GM12878 (cell line): ENCODE results near the gene KRTAP6-3. TPM values are rescaled to one million over a fixed set of nuclear protein-coding genes. Genes with fewer than 3 reads are reported as not detected.

Experiments
- ATAC-seq: fragments of 200-7000 bp; cut with Tn5 transposase; 3 replicates; pipeline ENCODE4 v1.9.1; 2020; ENCODE audit warnings: mild to moderate bottlenecking, moderate library complexity
- BruUV-seq: library from RNA; stranded (reverse); fragments of 400-500 nt; replicated peaks from 2 replicates; lab custom pipeline; 2021; lab: Mats Ljungman, UMichigan
- CTCF ChIA-PET: fragments of 300-600 bp; sonication (Branson Sonifier 250); formaldehyde crosslinking; extraction: SDS; loops from one replicate; lab custom pipeline; 2021; ENCODE audit warnings: inconsistent platforms; lab: Yijun Ruan, JAX
- POLR2A ChIA-PET: fragments of 350-600 bp; formaldehyde crosslinking; extraction: SDS; loops from one replicate; lab custom pipeline; 2021; ENCODE audit warnings: inconsistent platforms; lab: Charles Lee
- RAD21 ChIA-PET: fragments of 300-600 bp; sonication (Branson Sonifier 250); formaldehyde crosslinking; loops from one replicate; lab custom pipeline; 2023; ENCODE audit warnings: antibody characterized with exemption; ENCODE audit not compliant: unreplicated experiment; lab: Charles Lee
- SMC1A ChIA-PET: fragments of 300-600 bp; sonication (Branson Sonifier 250); formaldehyde crosslinking; loops from one replicate; lab custom pipeline; 2023; ENCODE audit not compliant: unreplicated experiment, uncharacterized antibody; lab: Charles Lee
- DNase-seq: peaks from one replicate; pipeline ENCODE4 v3.0.0-alpha.2; 2011; ENCODE audit warnings: low read depth, low spot score
- FAIRE-seq: peaks from 3 replicates; lab custom pipeline; 2011; peaks lifted over from hg19 to GRCh38; lab: Jason Lieb, UNC
- H2AFZ ChIP-seq: 2 replicates; pipeline ENCODE4 v1.6.0; 2011; ENCODE audit warnings: low read depth, low read length, control low read depth; ENCODE audit not compliant: control insufficient read depth
- H3K27ac ChIP-seq: 2 replicates; pipeline ENCODE4 v1.5.1; 2011; ENCODE audit warnings: control low read depth; ENCODE audit not compliant: control insufficient read depth, insufficient read depth
- H3K27me3 ChIP-seq, 2 experiments: replicated peaks in 1 of 2; 2 replicates each; pipeline versions ENCODE4 v1.6.0 to v1.6.1; 2011; ENCODE audit warnings: low read length in 1 of 2; ENCODE audit not compliant: control insufficient read depth in 2 of 2, insufficient read depth in 2 of 2
- H3K36me3 ChIP-seq, 2 experiments: 2 replicates each; pipeline ENCODE4 v1.5.1; 2011; ENCODE audit warnings: low read length in 1 of 2; ENCODE audit not compliant: control insufficient read depth in 2 of 2, insufficient read depth in 2 of 2
- H3K4me1 ChIP-seq: 2 replicates; pipeline ENCODE4 v1.6.1; 2011; ENCODE audit warnings: mild to moderate bottlenecking, low read length, moderate library complexity, mixed read lengths; ENCODE audit not compliant: control insufficient read depth, insufficient read depth
- H3K4me2 ChIP-seq: 2 replicates; pipeline ENCODE4 v1.6.0; 2011; ENCODE audit warnings: control low read depth; ENCODE audit not compliant: control insufficient read depth, insufficient read depth
- H3K4me3 ChIP-seq: fragments of 200-600 bp; sonication (generic); 2 replicates; pipeline ENCODE4 v1.5.1; 2016
- H3K79me2 ChIP-seq: 2 replicates; pipeline ENCODE4 v1.6.0; 2011; ENCODE audit warnings: low read length; ENCODE audit not compliant: control insufficient read depth, insufficient read depth
- H3K9ac ChIP-seq: 2 replicates; pipeline ENCODE4 v1.8.0; 2011; ENCODE audit warnings: low read length, control low read depth, mixed read lengths; ENCODE audit not compliant: control insufficient read depth, insufficient read depth
- H3K9me3 ChIP-seq: replicated peaks from 3 replicates; pipeline ENCODE4 v1.5.1; 2011; ENCODE audit warnings: mild to moderate bottlenecking, low read length; ENCODE audit not compliant: control insufficient read depth, insufficient read depth
- H4K20me1 ChIP-seq: 2 replicates; pipeline ENCODE4 v1.6.0; 2011; ENCODE audit not compliant: control insufficient read depth, insufficient read depth
- BHLHE40 ChIP-seq, 2 experiments: fragments of 450-650 bp in 1 of 2; IDR thresholded peaks; 2 replicates each; pipeline ENCODE4 v1.6.1; 2011 to 2017; ENCODE audit warnings: low read depth in 2 of 2, borderline replicate concordance in 1 of 2, improper control_type of control experiment in 1 of 2, low read length in 1 of 2, mild to moderate bottlenecking in 1 of 2
- CREM ChIP-seq: IDR thresholded peaks from 2 replicates; pipeline ENCODE4 v1.6.1; 2014; ENCODE audit warnings: antibody characterized with exemption, low read depth
- DPF2 ChIP-seq: fragments of 450-650 bp; IDR thresholded peaks from 2 replicates; pipeline ENCODE4 v1.6.1; 2017; ENCODE audit warnings: mild to moderate bottlenecking
- FOS ChIP-seq: IDR thresholded peaks from 3 replicates; pipeline ENCODE4 v1.6.1; 2011; ENCODE audit warnings: borderline replicate concordance; ENCODE audit not compliant: insufficient read length; ENCODE audit errors: extremely low read depth
- HDAC2 ChIP-seq: fragments of 200-600 bp; sonication (generic); IDR thresholded peaks from 2 replicates; pipeline ENCODE4 v1.6.1; 2017
- IRF4 ChIP-seq: IDR thresholded peaks from 2 replicates; pipeline ENCODE4 v1.6.1; 2011; ENCODE audit warnings: low read depth, low read length
- NKRF ChIP-seq: fragments of 450-650 bp; conservative IDR thresholded peaks from 2 replicates; pipeline ENCODE4 v1.6.1; 2017; ENCODE audit warnings: mild to moderate bottlenecking, moderate library complexity
- RB1 ChIP-seq: fragments of 450-650 bp; formaldehyde crosslinking; IDR thresholded peaks from 2 replicates; pipeline ENCODE4 v1.6.1; 2017; ENCODE audit warnings: mild to moderate bottlenecking, borderline replicate concordance
- TBL1XR1 ChIP-seq: IDR thresholded peaks from 2 replicates; pipeline ENCODE4 v1.6.1; 2012; ENCODE audit warnings: low read depth, low read length, improper control_type of control experiment
- ZBTB33 ChIP-seq: fragments of 450-650 bp; IDR thresholded peaks from 2 replicates; pipeline ENCODE4 v1.6.1; 2017; ENCODE audit warnings: mild to moderate bottlenecking
- ZZZ3 ChIP-seq: IDR thresholded peaks from 2 replicates; pipeline ENCODE4 v1.6.1; 2011; ENCODE audit warnings: low read depth; ENCODE audit not compliant: control insufficient read depth, insufficient read length
- WGBS: methylation state at CpG from one replicate; pipeline ENCODE4 v1.1.6; 2016; ENCODE audit warnings: low lambda C conversion rate; ENCODE audit not compliant: insufficient replicate concordance, insufficient coverage; ENCODE audit errors: missing lambda C conversion rate; 5-methylcytosine and 5-hydroxymethylcytosine counted together
- in situ Hi-C: fragments of 300-500 bp; cut with MboI; formaldehyde crosslinking; loops from 9 replicates; pipeline ENCODE4 v1.14.3; 2018; ENCODE audit warnings: mixed read lengths
- intact Hi-C: fragments of 100-400 bp; cut with micrococcal nuclease; formaldehyde crosslinking; loops from one replicate; pipeline ENCODE4 v1.14.2; 2022; ENCODE audit not compliant: unreplicated experiment
- polyA plus RNA-seq, 11 experiments: library from polyadenylated mRNA; depleted of rRNA in 4 of 11; unstranded in 6 of 11; stranded (reverse) in 5 of 11; fragments of >200 nt; fragmentation: Nextera tagmentation in 4 of 11; fragmentation: Illumina TruSeq in 1 of 11; extraction: Ambion mirVana in 4 of 11; extraction: Trizol in 1 of 11; gene quantifications; 1 replicate in 1 of 11; 2 replicates in 10 of 11; pipeline versions ENCODE4 v1.2.1 to v1.2.3, GENCODE V29; 2011 to 2016; ENCODE audit warnings: inconsistent platforms in 2 of 11, missing spikeins in 2 of 11, low read depth in 1 of 11
- total RNA-seq, 4 experiments: library from RNA; depleted of rRNA in 3 of 4; stranded (reverse); fragments of >200 nt in 3 of 4; fragmentation: Illumina TruSeq in 1 of 4; extraction: Trizol in 1 of 4; gene quantifications; 2 replicates each; pipeline versions ENCODE4 v1.2.1 to v1.2.3, GENCODE V29; 2013 to 2021

The KRTAP6-3 gene
- total and polyA plus RNA-seq, 10 of the 15 experiments (the other 5 are each of a cell fraction or from before 2014, with no cell fraction given): not detected

GRCh38 chr21:30605968-30606367 lies 13.7 kb downstream of the KRTAP6-3 start:
- TF ChIP-seq NKRF (no peak), ZZZ3 (no peak), CREM (no peak), IRF4 (no peak), DPF2 (no peak), BHLHE40 (IDR thresholded peaks at IDR 0.05; ENCODE audit: borderline replicate concordance in 1 of 2, low read depth in 2 of 2, low read length in 1 of 2) (no peak), RB1 (no peak), HDAC2 (no peak), TBL1XR1 (no peak), ZBTB33 (no peak), FOS (no peak)
- no peak overlapping the region for H3K4me2 ChIP-seq
- ChIA-PET RAD21 (no interaction called here), CTCF (no interaction called here), SMC1A (no interaction called here), POLR2A (no interaction called here)
- BruUV-seq: no TSS peak
- no peaks in the 10 kb centered on the region for H4K20me1 ChIP-seq
- H3K79me2 ChIP-seq: no peaks in the 10 kb centered on the region
- DNase-seq (no peak), FAIRE-seq (no peak), ATAC-seq (no peak)
- WGBS: 24% methylated on average over 2 of the region's 2 CpGs
- no peaks in the 10 kb centered on the region; the same call in 2 of the 3 replicates for H3K9me3 ChIP-seq
- intact Hi-C loops: no loop called here
- no peak overlapping the region for H3K4me3 ChIP-seq
- no peak overlapping the region for H2AFZ ChIP-seq
- no peak overlapping the region for H3K27ac ChIP-seq
- no peak overlapping the region for H3K9ac ChIP-seq
- no peaks in the 10 kb centered on the region for H3K36me3 ChIP-seq
- no peaks in the 10 kb centered on the region for H3K4me1 ChIP-seq
- no peaks in the 10 kb centered on the region for H3K27me3 ChIP-seq
- in situ Hi-C loops: no loop called here
